Stimulated activated naive CD4-positive, alpha-beta T cell (primary cell): ENCODE results near the gene SPAM1.
"Not testable (repeated sequence)": the region's sequence is repeated elsewhere in the genome, so short reads cannot be mapped to it uniquely, and the experiment has no call there.

Experiments
- DNase-seq, 6 experiments: peaks; one replicate each; lab custom pipeline; 2025; lab: John Stamatoyannopoulos, UW

Gene SPAM1

DNA sequence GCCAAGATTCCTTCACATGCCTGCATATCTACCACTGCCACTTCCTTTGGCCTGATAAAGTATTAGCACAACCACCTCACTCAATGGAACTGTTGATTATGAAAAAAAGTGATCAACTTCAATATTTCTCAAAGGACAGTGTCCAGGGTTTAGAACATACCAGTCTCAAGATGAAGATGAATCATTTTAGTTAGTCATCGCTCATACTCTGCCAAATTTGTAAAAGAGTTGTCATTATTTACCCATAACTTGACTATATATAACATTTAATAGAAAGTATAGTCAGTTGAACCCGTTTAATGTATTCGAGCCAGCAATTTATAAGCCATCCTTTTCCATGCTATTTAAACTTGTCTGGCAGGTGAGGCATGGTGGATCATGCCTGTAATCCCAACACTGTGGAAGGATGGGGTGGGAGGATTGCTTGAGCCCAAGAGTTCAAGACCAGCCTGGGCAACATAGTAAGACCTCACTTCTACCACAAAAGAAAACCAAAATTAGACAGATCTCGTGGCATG, 33.2 kb downstream of the SPAM1 start:
- DNase-seq, result no peak

DNA sequence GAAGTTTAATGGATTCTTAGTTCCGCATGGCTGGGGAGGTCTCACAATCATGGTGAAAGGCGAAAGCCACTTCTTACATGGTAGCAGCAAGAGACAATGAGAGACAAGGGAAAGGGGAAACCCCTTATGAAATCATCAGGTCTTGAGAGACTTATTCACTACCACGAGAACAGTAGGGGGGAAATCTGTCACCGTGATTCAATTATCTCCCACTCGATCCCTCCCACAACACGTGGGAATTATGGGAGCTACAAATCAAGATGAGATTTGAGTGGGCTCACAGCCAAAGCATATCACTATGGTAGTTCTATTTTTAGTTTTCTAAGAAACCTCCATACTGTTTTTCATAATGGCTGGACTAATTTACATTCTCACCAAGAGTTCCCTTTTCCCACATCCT, 36.7 kb downstream of the SPAM1 start:
- no peak for DNase-seq

DNA sequence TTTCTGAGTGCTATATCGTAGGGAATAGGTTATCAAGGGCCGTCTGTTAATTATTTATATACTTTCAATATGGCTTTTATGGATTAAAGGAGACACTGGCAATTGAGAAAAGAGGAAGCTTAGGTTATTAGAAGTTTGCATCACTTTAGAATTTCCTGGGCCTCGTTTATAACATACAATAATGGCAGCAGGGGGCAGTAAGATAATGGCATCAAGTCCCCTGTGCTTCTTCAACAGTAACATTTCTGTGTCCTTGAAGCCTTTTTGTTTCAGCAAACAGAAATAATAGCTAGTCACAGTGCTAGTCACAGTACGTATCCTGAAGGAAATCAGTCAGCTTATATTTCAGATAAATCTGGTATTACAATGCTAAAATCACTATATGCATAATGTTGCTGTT, 41.9 kb downstream of the SPAM1 start:
- DNase-seq, result no peak

DNA sequence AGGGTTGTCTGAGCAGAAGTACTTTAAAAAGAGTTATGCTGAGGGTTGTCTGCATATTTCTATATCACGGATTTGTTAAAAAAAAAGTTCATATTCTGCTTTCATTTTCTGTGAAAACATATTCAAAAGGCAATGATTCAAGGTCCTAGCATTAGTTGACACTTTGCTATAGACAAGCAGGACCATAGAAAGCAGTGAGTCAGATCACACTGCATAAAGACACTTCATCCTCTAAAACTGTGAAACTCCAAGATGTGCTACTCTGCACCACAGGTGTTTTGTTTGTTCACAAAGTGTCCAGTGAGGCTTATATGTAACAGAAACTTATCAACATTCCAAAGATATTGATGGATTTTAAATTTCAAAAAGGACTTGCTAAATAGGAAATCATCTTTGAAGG, 47.0 kb downstream of the SPAM1 start:
- no peak for DNase-seq

DNA sequence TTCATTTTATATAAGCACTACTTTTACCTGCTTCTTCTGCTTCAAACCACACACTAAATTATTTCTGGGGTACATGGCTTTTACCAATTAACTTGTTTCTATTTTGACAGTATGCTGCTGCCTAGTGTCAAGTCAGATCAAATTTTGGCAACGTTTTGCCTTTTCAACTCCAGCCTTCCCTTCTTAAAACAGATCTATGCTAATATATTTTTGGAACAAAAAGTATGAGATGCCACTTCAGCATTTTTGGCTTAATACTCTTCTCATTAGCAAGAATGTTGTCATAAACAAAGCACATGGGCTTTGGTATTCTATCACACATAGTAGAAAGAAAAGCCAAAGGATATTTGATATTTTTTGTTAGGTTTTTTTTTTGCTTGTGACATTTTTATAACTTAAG, 47.8 kb downstream of the SPAM1 start:
- no peak for DNase-seq

DNA sequence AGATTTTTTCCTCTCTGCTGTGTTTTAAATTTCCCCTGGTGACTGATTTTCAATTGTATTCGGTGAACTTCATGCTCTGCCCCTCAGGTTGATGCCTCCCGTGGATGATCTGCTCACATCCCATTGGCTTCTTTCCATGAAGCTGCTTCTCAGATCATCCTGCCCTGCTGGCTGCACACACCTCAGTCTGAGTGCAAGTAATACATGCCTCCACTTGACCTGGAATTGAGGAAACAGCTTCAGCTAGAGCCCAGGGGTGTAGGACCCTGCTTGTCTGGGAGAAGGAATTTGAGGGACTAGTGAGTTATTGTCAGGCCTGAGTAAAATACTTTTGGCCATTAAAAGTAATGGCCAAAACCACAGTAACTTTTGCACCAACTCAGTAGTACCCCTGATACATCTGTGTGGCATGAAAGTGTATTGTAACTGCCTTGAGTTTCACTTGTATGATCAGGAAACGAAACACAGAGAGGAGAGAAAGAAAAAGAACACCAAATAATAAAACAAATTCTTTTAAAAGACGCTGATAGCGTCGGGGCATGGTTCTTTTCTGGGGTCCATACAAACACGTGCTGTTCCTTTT, 49.4 kb downstream of the SPAM1 start:
- no peak for DNase-seq

DNA sequence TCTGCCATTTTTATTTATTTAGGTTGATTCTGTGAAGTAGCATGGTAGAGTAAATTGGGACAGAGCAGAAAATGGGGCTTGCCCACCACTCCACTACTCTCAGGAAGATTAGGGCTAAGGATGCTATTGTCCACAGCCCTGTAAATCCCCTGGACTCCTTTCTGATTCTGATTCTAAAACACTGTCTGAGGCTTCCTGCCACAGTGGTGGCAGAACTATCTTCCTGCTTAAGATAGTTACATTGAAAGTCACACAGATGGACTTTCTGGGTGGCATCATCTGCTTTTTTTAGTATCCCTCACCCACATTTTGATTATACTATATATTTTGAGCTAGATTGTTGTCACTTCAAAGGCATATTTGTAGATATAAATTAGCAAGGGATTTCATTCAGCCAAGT, 50.0 kb downstream of the SPAM1 start:
- DNase-seq, result no peak

DNA sequence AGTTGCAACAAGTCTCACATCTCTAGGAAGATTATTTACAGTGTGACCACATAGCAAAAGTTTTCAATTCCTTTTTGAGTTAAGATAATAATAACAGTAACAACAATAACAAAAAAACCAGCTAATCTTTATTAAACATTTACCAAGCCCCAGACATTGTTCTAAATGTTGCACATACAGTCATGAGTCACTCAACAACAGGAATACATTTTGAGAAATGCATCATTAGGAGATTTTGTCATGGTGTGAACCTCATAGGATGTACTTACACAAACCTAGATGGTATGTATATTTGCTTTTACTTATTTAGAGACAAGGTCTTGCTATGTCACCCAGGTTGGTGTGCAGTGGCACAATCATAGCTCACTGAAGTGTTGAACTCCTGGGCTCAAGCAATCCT, 52.0 kb downstream of the SPAM1 start:
- DNase-seq, result no peak

DNA sequence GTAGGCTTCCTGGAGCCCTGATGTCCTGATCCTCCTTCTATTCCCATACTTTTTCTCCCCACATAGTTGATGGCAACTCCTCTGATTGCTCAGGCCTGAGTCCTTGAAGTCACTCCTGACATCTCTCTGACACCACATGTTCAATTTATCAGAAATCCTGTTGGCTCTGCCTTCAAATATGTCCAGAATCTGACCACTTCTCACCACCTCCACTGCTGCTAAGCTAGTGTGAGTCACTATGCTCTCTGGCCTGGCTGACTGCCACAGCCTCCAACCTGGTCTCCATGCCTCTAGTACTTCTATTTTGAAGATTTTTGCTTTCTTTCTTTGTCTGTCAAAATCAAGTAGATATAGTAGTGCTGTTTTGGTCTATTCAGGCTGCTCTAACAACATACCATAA, 54.8 kb downstream of the SPAM1 start:
- no peak for DNase-seq

DNA sequence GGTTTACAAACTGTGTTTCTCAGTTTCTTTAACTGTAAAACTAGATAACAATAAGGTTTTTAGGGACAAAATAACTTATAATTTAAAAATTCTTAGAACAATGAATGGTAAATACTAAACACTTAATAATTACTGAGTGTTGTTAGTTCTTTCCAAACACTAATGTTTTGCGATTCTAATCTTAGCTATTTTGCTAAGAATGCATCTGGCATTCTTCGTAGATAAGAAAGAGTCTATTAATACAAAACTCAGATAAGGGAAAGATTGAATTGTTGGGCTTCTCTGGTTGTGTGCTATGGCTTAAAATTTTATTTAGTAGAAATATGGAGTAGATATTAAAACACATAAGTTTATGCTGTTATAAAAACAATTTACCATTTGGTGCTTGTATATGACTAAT, 62.4 kb downstream of the SPAM1 start:
- no peak for DNase-seq

DNA sequence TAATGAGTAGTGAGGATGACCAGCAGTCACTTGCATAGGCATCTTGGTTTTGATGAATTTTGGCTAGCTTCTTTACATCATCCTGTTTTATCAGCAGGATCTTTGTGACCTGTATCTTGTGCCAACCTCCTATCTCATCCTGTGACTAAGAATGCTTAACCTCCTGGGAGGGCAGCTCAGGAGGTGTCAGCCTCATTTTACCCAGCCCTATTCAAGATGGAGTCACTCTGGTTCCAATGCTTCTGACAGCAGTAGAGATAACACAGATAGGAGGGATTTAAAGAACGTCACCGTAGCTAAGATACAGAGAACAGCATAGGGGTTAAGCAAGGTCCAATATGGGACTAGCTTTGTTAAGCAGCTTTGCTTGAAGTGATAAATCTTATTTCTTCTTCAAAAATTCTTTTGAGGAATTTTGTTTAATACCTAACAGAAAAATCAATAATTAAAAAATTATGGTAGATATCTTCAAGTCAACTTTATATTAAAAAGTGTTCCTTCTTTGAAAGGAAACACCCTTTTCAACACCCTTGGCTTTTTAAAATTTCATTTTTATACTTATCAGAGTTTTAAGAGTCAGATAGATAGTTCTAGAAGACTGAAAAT, 68.0 kb downstream of the SPAM1 start:
- DNase-seq, result no peak

DNA sequence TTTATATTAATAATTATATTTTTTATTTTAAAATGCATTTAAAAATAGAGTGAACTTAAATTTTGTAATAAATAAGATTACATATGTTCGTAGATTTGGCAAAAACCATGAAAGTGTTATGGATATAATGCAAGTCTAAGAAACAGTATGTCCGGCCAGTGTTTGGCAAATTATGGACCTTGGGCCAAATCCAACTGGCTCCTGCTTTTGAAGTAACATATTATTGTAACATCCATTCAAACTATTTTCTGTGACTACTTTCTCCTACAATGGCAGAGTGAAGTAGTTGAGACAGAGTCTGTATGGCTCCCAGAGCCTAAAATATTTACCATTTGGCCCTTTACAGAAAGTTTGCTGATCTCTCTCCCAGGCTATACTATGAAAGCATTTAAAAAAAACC, 69.0 kb downstream of the SPAM1 start:
- no peak for DNase-seq

DNA sequence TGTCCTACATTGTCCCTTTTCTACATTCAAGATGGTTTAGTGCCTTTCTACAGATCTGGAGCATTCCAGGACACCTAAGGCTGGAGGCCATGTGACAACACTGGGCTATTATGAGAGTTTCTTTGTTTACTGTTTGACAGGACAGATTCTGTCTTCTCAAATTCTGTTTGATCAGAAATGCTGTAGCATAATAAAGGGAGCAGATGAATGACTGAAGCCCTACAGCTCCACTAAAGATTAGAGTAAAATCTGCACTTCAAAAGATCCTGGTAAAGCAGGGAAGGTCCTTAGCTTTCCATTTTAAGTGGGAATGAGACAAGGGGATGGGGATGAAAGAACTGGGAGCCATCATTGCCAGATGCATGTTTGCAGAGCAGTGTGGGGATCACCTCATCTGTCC, 69.4 kb downstream of the SPAM1 start:
- no peak for DNase-seq

DNA sequence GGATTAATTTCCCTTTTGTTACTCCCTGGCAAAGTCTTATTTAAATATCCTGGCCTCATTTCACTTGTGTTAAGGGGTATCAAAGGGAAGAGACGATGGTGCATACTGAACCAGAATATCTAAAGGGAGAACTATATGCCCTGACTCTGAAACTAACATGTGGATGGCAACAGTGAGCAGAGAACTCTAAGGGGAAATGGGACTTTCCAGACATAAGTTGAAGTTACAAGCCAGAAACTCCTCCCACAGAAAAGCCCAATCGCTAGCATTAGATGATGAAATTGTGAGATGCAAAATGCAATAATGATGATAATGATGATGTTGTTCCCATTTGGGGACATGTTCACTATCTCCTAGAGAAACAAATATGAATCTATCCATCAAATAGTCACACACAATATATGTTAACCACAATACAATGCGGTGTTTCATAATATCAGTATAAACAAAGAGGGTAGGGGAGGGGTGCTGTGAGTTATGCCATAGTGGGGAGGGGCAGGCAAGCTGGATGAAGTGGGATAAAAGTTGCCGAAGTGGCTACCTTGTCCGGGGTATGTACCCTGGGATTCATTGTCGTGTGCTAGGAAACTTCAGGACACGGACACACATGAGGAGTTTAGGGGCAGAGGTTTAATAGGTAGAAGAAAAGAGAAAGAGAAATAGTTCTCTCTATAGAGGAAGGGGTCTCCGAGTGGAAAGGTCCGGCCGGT, 70.7 kb downstream of the SPAM1 start:
- DNase-seq, result no peak

DNA sequence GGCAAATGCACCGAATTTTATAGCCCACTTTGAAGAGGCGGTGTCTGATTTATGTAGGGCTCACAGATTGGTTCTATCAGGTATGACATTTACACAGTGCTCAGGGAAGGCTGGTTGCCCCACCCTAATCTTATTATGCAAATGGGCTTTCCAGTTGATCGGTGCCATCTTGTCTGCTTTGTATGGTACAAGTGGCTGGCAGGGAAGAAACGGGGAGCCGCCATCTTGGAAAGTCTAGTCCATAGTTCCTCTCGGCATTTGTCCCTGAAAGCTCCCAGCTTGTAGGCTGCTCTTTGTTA, 71.2 kb downstream of the SPAM1 start:
- no peak for DNase-seq

DNA sequence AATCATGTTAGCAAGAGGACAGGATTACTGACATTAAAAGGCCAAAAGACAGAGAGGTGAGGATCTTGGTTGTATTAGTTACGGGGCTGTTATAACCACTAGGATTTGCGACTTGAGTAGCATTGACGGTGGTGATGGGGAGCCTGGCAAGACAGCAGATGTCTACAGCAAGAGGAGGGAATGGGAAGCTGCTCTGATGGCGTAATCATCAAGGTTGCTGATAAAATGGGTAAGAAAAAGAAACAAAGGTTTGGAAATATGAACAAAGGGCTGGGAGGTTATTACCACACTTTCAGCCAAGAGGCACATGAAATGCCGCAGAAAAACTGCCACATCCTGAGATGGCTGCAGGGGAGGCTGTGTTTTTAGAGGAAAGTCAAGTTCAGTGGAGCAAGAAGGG, 73.9 kb downstream of the SPAM1 start:
- DNase-seq, result no peak

DNA sequence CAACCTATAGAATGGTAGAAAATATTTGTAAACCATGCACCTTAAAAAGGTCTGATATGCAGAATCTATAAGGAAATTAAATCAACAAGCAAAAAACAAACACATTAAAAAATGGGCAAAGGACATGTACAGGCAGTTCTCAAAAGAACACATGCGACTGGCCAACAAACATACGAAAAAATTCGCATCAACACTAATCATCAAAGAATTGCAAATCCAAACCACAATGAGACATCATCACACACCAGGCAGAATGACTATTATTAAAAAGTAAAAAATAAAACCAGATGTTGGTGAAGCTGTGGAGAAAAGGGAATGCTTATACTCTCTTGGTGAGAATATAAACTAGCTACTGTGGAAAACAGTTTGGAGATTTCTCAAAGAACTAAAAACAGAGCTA, 74.7 kb downstream of the SPAM1 start:
- no peak for DNase-seq

DNA sequence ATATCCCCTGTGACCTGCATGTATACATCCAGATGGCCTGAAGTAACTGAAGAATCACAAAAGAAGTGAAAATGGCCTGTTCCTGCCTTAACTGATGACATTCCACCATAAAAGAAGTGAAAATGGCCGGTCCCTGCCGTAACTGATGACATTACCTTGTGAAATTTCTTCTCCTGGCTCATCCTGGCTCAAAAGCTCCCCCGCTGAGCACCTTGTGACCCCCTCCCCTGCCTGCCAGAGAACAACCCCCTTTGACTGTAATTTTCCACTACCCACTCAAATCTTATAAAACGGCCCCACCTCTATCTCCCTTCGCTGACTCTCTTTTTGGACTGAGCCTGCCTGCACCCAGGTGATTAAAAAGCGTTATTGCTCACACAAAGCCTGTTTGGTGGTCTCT, 83.3 kb downstream of the SPAM1 start:
- not testable (repeated sequence) for DNase-seq

DNA sequence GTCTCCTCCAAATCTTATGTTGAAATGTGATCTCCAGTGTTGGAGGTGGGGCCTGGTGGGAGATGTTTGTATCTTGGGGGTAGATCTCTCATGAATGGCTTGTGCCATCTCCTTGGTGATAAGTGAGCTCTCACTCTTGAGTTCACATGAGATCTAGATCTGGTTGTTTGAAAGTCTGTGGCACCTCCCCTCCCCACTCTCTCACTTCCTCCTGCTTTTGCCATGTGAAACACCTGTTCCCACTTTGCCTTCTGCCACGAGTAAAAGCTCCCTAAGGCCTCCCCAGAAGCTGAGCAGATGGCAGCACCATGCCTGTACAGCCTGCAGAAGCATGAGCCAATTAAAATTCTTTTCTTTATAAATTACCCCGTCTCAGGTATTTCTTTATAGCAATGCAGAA, 84.3 kb downstream of the SPAM1 start:
- no peak for DNase-seq
